OCI-M1 (cell line): ENCODE data around the gene SYTL3.
"Not testable (repeated sequence)": the region's sequence is repeated elsewhere in the genome, so short reads cannot be mapped to it uniquely, and the experiment has no call there.

Experiments used
- DNase-seq: peaks from one replicate; lab custom pipeline; 2025; lab: John Stamatoyannopoulos, UW

Gene SYTL3

GRCh38 chr6:158662954-158663624 lies 13.2 kb downstream of the SYTL3 start:
- DNase-seq = peak; percentile 26

GRCh38 chr6:158663625-158664165 lies 13.8 kb downstream of the SYTL3 start:
- no peak for DNase-seq

- DNase-seq = no peak
Measured at GRCh38 chr6:158665332-158665731, 15.5 kb downstream of the SYTL3 start.

GRCh38 chr6:158666628-158667359 lies 16.9 kb downstream of the SYTL3 start:
- DNase-seq = peak; percentile 75

GRCh38 chr6:158667360-158667981 lies 17.6 kb downstream of the SYTL3 start:
- DNase-seq = no peak

GRCh38 chr6:158668707-158669103 lies 18.9 kb downstream of the SYTL3 start:
- no peak for DNase-seq

- DNase-seq = no peak
Measured at GRCh38 chr6:158669145-158670035, 19.5 kb downstream of the SYTL3 start.

GRCh38 chr6:158672119-158672518 lies 22.3 kb downstream of the SYTL3 start:
- DNase-seq = not testable (repeated sequence)

- DNase-seq = no peak
Measured at GRCh38 chr6:158672726-158673125, 22.9 kb downstream of the SYTL3 start.

- no peak for DNase-seq
Measured at GRCh38 chr6:158674342-158675131, 24.7 kb downstream of the SYTL3 start.

GRCh38 chr6:158677094-158677493 lies 27.2 kb downstream of the SYTL3 start:
- DNase-seq = not testable (repeated sequence)

GRCh38 chr6:158677906-158678578 lies 28.2 kb downstream of the SYTL3 start:
- DNase-seq = no peak

GRCh38 chr6:158680015-158680414 lies 30.2 kb downstream of the SYTL3 start:
- no peak for DNase-seq

- DNase-seq = no peak
Measured at GRCh38 chr6:158680481-158680880, 30.6 kb downstream of the SYTL3 start.

- no peak for DNase-seq
Measured at GRCh38 chr6:158684311-158684710, 34.5 kb downstream of the SYTL3 start.

- no peak for DNase-seq
Measured at GRCh38 chr6:158684745-158685324, 35.0 kb downstream of the SYTL3 start.

GRCh38 chr6:158686311-158686710 lies 36.5 kb downstream of the SYTL3 start:
- DNase-seq = no peak

- DNase-seq = no peak
Measured at GRCh38 chr6:158686791-158687381, 37.0 kb downstream of the SYTL3 start.

- DNase-seq = no peak
Measured at GRCh38 chr6:158687506-158687905, 37.7 kb downstream of the SYTL3 start.

- DNase-seq = no peak
Measured at GRCh38 chr6:158688860-158689259, 39.0 kb downstream of the SYTL3 start.
